Dedifferentiated amniotic fluid mesenchymal stem cell (primary cell): ENCODE results near the gene COPB1.

Experiments used
- DNase-seq: peaks from one replicate; pipeline ENCODE4 v3.0.0-alpha.2; 2016; ENCODE audit errors: extremely low spot score

The COPB1 gene

GRCh38 chr11:14435717-14436512 is 63.7 kb downstream of the COPB1 start:
- DNase-seq = no peak

DNA sequence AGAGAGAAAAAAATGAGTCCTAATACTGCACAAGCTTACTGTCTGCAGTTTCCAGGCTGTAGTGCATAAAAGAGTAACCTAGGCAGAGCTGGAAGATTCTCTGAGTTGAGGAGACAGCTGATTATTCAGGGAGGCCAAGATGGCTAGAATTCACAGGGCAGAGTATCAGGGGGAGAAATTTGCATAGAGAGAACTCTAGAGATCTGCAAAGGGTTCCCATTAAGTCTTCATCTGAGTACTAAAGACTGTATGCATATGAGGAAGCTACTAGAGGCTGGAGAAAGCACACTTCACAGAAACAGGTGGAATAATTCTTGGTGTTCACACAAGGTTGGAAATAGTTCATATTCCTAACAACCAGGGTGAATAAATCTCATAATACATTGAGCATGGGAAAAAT is 74.0 kb downstream of the COPB1 start:
- DNase-seq = no peak

DNA sequence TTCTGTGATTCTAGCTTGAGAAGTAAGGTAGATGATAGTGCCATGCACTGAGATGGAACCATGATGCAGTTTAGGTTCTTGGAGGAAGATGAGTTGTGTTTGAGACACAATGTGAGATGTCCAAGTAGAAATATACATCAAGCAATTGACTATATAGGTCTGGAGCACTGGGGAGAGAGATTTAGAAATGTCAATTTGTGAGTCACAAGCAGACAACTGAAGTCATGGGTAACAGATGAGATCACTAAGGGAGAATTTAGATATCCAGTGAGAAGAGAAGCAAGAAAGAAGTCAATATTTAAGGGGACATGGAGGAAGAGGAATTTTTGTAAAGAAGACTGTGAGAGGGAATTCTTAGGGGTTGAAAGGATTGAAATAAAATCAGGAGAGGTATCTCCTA is 75.5 kb downstream of the COPB1 start:
- no peak for DNase-seq

DNA sequence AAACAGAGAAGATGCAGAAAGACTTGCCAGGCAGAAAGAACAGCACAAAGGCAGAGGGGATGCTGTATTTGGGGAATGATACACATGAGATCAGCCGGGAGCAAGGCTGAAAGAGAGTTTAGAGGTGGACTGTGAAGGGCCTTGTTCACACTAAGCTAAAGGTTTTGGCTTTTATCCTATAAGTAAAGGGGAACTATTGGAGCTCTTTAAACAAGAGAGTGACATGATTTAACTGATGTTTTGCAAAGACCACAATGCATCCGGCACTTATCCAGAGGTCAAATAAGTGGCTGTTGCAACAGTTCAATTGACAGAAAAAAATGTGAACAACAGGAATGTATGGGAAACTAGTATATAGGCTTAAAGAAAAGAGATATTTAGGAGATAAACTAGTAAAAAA is 76.0 kb downstream of the COPB1 start:
- no peak for DNase-seq

DNA sequence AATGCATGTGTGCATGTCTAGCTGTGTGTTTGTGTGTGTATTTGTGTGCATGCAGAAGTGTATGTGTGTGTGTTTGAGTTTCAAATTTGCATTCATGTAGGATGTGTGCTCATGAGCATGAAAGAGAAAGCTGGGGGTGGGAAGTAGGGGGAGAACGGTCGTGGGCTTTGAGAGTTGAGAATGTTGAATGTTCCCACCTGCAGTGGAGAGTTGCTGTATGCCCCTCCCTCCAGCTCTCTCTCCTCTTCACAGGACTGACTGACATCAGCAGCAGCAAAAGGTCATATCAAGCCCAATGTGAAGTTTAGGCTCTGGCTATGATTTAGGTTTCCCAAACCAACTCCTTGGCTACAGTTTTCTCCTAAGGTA is 76.8 kb downstream of the COPB1 start:
- no peak for DNase-seq

- peak; percentile 99 for DNase-seq
Observed at GRCh38 chr11:14422052-14422813, 77.4 kb downstream of the COPB1 start.

GRCh38 chr11:14420223-14420622 is 79.4 kb downstream of the COPB1 start:
- no peak for DNase-seq

GRCh38 chr11:14418801-14419417 is 80.7 kb downstream of the COPB1 start:
- no peak for DNase-seq

GRCh38 chr11:14417617-14418374 is 81.8 kb downstream of the COPB1 start:
- DNase-seq = no peak

- DNase-seq = no peak
Observed at GRCh38 chr11:14417186-14417585, 82.4 kb downstream of the COPB1 start.

DNA sequence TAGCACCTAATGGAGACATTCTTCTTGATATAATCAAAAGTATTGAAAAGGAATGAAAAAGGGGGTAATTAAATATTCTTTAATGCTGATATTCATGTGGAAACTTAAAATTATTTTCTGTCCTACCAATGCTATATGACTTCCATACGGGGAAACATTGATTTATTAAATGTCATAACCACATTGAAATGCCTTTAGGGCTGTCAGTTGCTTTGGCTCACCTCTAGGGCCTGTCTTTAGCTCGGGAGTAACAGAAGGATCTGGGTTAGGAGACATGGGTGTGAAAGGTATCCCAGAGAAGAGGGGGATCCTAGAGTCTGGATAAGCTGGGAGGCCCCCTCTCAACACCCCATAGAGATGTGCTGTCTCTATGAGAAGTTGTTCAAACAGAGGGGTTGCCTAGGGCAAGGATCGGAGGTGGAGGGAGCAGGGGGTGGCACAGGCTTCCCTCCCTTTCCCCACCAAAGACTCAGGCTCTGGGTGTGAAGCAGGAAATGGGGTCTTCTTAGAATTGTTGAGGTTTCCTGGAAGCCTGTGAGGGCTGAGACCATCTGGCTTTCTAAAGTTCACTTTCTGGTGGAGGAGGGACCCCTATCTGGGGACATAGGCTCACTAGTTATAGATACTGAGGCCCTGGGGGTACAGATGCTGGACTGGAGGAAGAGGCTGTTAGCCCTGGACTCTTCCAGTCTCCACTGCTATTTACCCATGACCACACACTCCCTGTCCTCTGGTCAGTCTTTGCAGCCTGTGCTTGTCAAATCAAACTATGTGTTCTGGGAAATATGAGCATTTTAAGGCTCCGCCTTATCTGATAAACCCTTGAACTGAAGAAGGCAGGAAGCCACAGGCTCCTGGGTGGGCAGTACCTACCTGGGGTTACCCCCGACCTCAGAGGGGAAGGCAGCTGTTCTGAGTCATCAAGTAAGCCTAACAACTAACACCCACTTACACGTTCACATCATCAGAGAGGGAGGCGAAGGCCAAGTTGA is 84.8 kb downstream of the COPB1 start:
- DNase-seq = no peak

GRCh38 chr11:14413307-14414069 is 86.1 kb downstream of the COPB1 start:
- DNase-seq = peak; percentile 82

DNA sequence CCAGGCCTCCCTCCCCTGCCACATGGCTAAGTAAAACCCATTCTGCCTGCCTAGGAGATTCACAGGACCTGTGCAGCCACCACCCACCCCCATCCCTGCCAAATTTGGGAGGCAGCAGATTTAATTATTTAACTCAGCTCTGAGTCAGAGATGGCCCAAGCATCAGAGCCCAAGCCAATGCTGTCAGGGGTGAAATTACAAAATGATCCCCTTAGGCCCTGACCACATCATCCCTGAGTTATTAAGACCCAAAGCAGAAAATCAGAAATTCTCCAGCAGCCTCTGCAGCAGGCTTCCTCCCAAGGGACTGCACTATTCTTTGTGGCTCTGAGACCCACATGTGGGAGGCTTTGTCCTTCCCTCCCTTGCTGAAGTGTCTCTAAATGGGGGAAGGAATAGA is 87.8 kb downstream of the COPB1 start:
- DNase-seq = peak; percentile 87

GRCh38 chr11:14409891-14410290 is 89.7 kb downstream of the COPB1 start:
- no peak for DNase-seq

DNA sequence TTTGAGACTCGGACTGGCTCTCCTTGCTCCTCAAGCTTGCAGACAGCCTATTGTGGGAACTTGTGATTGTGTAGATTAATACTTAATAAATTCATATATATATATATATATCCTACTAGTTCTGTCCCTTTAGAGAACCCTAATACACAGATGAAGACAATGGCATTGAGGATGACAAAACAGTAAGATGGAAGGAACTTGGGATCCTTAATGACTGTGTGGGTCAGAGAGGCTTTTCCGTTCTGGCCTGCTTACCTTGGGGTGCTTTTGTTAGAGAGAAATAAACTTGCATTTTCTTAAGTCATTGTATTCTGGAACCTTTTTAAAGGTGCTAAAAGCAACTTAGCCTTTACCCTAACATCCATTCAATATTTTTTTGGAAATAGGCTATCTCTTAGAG is 91.0 kb downstream of the COPB1 start:
- no peak for DNase-seq
